HG03469 (cell line): Measurements from ENCODE around the gene VWA7.
A peak's percentile ranks its signal among the peaks of the same experiment; 100 is the strongest.

ENCODE experiments used
- ATAC-seq: cut with Tn5 transposase; IDR thresholded peaks from one replicate; pipeline ENCODE4 v1.9.1; 2021; ENCODE audit warnings: mild to moderate bottlenecking, moderate library complexity, moderate number of reproducible peaks; ENCODE audit not compliant: unreplicated experiment

Gene VWA7

DNA sequence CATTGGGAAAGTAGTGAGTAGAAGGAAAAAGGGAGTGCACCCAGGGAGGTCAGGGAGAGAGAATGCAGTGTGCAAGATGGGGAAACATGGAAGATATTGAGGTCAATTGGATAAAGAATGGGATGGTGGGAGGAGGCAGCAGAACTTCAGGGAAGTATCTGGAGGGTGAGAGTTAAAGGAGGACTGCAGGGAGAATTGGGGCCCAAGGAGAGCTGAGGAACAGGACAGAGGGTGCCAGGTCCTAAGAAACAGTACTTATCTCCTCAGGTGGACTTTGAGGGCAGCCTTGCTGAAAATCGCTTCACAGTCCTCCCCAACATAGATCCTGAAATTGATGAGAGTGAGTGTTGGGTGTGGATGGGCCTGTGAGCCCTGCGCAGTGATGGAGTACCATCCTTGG, 18.8 kb downstream of the VWA7 start:
- ATAC-seq = no peak

- no peak for ATAC-seq
Measured at GRCh38 chr6:31752739-31753319, 24.3 kb downstream of the VWA7 start.

DNA sequence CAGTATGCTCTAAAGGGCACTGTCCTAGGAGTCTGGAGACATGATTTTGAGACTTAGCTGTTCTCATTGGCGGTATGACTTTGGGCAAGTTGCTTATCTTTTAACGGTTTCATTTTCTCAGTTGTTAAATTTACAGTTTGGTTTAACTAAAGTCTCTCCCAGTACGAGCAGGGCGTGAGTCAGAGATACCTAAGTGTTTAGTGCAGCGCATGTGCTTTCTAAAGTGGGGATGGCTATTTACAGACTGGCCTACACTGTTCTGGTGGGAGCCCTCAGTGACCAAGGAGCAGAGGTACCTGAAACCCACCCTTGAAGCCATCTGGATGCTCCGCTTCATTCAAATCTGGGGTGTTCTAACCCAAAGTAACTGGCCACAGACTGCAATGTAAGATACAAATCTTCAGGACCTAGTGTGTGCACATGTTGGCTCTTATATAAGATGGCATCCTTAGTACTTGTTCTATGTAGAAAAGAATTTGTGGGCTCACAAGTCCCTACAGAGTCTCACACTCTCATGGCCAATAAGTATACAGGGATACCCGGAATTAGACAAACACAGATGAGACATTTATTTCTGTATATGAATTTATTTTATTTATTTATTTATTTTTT, 26.6 kb downstream of the VWA7 start:
- ATAC-seq = no peak

GRCh38 chr6:31749301-31750036, 27.7 kb downstream of the VWA7 start:
- no peak for ATAC-seq

DNA sequence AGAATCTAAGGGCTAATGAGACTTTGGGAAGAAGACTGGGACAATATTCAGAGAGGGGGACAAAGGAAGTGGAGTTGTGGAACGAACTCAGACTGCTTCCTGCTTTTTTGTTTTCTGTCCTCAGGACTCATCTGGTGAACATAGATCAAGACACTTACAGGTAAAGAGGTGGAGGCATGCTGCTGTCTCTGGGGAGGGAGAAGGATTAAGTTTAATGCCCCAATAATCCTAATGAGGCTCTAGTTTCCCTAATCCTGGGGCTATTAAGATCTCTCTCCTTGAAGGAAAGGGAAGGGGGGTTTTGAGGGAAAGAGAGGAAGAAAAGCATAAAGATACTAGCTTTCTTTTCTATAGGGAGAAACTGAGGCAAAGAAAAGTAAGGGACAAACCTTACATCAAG, 32.7 kb downstream of the VWA7 start:
- no peak for ATAC-seq

DNA sequence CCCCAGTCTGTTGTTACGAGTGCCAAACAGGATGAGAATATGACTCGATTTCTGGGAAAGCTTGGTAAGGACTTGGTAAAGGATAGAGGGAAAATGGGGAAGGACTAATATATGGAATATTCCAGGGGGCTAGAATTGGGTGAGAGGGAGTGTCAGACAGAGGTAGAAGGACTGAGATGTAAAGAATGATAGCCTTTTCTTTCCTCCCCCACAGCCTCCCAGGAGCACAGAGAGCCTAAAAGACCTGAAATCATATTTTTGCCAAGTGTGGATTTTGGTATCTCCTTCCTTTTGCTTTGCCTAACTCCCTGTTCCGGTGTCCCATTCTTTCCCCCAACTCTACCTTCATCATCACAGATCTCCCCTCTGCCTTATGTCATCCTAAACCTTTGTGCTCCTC, 34.2 kb downstream of the VWA7 start:
- ATAC-seq = no peak

DNA sequence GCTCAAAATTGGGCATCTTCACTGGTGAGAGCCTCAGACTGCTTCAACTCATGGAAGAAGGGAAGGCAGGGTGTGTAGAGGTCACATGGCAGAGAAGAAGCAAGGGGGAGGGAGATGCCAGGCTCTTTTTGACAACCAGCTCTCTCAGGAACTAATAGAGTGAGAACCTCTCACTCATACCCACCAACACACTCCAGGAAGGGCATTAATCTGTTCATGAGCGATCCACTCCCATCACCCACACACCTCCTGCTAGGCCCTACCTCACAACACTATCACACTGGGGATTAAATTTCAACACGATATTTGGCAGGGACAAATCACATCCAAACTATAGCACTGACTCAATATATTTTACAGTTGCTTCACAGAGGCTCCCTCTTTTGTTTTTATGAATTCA, 35.3 kb downstream of the VWA7 start:
- no peak for ATAC-seq

- no peak for ATAC-seq
Measured at GRCh38 chr6:31740397-31741223, 36.5 kb downstream of the VWA7 start.

DNA sequence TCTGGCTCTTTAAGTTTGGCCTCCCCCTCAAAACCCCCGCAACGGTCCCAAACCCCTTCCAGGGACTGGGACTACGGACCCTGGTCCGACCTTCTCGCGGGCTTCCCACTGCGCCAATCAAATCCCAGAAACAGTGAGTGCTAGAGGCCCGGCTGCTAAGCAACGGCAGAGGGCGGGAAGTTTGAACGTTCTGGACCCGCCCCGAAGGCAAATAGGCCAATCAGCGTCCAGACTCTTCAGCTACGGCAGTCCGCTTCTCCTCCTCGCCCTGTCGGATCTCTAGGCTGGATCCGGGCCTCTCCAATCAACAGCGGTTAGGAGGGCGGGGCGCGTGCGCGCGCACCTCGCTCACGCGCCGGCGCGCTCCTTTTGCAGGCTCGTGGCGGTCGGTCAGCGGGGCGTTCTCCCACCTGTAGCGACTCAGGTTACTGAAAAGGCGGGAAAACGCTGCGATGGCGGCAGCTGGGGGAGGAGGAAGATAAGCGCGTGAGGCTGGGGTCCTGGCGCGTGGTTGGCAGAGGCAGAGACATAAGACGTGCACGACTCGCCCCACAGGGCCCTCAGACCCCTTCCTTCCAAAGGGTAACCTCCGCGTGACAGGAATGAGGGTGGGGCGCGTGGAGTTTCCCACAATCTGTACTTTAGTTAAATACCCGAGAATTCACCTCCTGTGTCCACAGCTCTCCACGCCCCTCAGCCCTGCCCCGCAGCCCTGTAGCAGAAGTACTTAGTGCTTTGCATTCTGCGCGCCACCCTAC, 37.3 kb downstream of the VWA7 start, which contains the start of gene MSH5:
MSH5 (plus strand) TSS at position 367 of the 758 bp plus-strand sequence. CDS start 462 bp downstream, outside the sequence.
- ATAC-seq = peak; percentile 57

DNA sequence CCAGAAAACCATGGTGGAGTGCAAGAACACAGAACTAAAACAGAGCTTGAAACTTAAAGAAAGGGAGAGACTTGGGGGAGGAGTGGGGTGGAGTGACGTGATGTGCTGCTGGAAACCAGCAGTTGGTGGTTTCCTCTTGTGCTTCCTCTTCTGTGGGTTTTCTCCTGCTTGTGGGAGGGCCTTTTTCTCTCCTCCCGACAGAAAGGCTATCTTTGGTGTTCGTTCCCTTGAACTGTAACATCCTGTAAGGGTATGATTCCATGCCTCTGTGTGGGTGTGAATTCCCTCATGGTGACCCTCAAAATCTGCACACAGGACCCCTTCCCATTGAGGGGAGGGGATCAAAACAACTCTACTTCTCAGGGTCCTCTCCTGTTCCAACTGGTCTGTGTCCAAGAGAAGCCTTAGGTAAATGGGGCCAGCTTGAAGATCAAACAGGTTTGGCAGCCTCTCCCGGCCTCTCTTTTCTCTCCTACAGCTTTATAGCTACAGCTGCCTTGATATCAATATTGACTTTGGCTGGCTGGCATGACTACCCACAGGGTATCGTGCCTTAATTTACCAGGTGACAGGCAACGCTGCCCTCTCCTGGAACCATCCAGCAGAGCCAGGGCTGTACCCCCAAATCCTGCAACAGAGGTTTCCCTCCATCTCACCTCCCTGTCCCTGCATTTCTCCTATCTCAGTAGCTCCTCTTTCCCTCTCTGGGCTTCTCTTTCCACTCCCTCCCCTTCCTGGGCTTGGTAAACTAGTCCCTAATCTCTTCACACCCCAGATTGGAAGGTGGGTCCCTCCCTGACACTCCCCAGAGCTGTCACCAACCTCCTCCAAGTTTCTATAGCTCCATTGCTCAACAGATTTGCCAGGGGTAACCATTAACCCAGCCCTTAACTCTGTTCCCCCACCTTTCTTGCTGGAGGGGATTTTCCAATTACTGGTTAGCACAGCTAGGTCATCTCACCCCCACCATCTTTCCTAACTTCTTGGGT, 38.8 kb downstream of the VWA7 start:
- ATAC-seq = no peak

DNA sequence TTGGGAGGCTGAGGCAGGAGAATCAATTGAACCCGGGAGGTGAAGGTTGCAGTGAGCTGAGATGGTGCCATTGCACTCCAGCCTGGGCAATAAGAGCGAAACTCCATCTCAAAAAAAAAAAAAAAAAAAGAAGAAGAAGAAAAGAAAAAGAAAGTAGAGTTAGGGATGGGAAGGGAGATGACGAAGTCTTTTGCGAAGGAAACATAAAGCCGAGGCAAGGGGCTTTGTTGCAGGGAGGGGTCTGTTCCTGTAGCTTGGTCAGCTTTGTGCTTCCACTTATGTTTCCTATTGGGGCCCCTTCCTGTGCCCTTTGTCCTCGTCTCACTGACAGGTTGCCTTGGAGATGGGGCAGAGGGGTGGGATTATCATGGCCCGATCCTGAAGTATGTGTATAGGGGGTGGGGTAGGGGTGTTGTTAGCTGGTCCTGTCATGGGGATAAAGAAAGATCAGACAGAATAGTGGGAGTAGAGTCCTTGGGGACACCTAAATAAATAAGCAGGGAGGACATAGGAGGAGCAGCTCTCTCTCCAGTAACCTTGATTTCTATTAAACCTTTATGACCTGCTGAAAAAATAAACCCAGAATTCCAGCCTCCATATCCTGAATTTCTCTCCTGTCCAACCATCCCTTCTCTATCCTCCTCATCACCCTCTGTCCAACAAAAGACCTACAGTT, 39.7 kb downstream of the VWA7 start:
- no peak for ATAC-seq

GRCh38 chr6:31736768-31737314, 40.3 kb downstream of the VWA7 start:
- ATAC-seq = no peak

DNA sequence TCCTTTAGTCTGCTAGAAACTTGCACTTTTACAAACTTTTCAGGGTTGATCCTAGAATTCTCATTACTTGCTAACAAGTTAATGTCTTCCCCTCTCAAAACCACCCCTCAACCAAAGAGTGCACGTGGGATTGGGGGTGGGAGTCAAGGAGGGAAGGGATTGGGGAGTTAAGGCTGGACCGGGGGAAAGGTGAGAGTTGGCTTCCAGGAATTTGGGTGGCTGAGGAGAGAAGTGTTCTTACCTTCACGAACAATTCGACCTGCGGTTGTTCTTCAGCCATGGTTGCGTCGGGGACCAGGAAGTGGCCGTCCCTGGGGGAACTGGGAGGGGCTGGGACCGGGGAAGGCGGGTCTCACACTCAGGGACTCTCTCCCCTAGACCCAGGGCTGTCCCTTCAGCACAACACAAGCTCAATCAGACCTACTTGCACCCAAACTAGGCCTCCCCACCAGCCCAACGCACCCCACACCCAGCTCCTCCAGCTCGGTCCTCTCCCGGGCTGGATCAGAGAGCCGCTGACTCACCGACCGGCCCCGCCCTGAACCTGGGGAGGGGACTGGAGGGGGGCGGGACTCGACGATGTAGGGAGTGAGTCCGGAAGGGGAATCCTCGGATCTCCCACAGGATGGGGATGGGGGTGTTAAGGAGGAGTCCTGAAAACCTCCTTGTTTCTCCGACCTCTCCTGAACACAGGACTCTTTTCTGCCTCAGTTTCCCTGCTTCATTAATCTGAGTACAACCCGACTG, 40.9 kb downstream of the VWA7 start, which contains the start of gene CLIC1:
CLIC1 (minus strand) TSS at position 510 of the 747 bp plus-strand sequence; CDS start at position 280, 230 bp downstream.
- ATAC-seq = no peak

- no peak for ATAC-seq
Measured at GRCh38 chr6:31734821-31735406, 42.2 kb downstream of the VWA7 start.

- ATAC-seq = no peak
Measured at GRCh38 chr6:31734247-31734820, 42.8 kb downstream of the VWA7 start.

GRCh38 chr6:31733734-31734133, 43.4 kb downstream of the VWA7 start:
- ATAC-seq = no peak

GRCh38 chr6:31732029-31732428, 45.1 kb downstream of the VWA7 start:
- no peak for ATAC-seq
